Stimulated activated CD8-positive, alpha-beta memory T cell treated with anti-CD3 and anti-CD28 coated beads, Interleukin-4, amount 100 ng/mL, for 24 hours (primary cell): ENCODE data around the gene IRS2.
A peak's percentile ranks its signal among the peaks of the same experiment; 100 is the strongest.

Experiments used
- DNase-seq: peaks from one replicate; pipeline ENCODE4 v3.0.0-alpha.2; 2020; ENCODE audit warnings: low read depth

Gene IRS2

DNA sequence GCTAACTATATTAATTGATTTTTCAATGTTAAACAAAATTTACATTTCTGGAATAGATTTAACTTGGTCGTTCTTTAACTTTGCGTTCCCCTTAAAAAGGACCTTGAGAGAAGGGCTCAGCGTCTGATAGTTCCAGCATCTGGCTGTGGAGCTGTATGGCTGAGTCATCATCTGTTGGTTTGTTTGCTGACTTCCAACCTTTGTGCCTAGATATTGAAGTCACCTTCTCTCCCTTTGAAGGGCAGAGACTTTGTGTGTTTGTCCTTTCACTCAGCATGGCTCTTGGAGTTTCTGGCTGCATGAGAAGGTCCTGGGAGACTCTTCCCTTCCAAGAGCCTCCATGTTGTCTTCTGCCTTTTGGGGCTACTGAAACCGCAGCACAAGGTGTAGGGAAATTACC lies 16.6 kb upstream of the IRS2 start:
- no peak for DNase-seq

DNA sequence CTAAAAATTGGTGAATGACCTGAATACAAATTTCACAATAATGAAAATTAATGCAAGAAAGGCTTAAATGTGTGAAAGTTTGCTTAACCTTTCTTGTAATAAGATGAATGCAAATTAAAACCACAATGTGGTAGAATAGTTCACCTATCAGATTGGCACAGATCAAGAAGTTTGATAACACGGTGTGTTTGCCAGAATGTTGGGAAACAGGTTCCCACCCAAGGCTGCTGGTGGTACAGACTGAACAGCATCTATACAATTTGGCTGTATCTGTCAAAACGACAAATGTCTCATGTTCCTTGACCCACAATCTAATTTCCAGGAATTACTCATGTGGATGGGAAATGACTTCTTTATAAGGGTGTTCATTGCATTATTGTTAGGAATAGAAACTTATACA lies 8.6 kb upstream of the IRS2 start:
- no peak for DNase-seq

DNA sequence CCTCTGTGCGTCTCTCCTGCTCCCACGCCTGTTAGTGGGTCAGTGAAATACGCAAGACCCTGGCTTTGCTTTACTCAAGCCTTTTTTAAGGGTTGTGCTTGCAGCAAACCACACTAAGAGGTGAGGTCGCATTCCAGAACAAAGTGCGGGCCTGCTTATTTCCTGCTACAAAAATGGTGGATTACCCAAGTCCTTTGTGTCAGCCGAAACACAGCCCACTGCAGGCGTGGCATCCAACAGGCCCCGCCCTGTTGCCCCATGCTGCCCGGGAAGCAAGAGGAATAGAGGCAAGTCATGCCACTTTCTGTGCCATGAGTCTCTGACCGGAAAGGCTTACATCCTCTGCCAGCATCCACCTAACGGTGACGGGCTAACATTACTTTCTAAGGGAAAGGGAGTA lies 7.7 kb upstream of the IRS2 start:
- DNase-seq = no peak

DNA sequence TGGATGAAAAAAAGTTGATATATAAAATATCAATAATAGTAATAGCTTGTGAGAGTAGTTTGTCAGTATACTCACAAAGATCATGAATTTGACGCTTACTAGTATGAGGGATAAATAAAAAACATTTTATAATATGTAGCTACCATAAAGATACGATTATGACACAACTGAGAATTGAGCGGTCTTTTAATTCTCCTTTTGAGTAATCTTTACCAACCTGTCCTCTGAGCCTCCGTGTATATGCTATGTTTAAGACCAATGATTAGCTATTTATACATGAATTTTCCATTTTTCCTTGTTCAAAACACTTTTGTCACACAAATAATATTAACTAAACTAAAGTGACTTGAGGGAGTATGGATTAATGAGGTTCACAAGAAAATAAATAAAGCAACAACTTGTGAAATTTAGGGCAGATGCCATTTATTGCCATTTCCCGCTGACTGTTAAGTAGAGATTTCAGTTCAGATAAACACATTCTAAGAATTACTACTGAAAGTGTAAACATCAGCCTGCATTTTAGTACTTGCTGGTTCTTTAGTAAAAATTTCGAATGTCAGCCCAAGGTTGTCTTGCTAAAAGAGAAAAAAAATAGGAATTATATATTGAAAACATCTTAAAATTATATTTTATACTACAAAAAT lies 6.2 kb upstream of the IRS2 start:
- DNase-seq = no peak

DNA sequence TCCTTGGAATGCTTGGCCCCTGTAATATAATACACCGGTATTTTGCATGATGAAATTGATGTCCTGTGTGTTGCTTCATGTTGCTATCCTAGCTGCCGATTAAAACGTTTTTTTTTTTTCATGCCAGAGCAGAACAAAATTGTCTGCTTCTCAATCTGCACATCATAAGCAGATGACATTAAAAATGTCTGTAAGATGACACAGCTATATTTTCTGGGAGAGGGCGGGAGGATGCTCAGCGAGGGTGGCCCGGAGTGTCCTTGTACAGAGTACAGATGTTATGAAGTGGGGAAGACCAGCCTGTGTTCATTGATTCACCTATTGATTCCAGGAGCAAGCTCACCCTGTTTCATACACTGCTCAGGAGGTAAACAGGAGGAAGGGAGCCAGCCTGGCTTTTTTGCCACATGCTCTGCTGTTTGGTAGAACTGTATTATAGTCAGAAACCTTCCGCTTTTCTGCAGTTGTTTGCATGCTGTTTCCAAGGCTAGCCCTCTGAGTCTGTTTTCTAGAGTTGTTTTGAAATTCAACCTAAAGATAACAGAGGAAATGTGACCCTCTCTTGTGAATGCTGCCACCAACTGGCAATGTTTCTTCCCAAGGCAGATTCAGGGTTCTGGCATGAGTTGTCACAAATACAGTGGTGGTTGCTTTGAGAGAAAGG lies 4.7 kb upstream of the IRS2 start:
- DNase-seq = no peak

DNA sequence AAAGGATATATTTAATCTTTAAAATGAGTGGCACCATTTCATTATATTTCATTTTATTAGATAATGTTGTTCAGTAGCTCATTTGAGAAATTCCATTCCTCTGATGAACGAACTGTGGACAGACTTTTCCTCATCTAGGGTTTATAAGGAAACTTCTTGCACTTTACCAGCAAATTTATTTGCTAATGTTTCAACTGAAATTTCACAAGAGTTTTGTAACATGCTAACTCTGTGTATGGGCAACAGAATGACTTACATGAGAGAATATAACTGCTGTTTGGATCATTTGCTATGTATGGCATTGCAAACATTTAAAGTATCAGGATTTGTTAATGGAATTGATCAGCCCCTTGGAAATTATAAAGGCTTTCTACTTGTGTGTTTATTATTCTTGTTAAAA lies 3.7 kb upstream of the IRS2 start:
- no peak for DNase-seq

DNA sequence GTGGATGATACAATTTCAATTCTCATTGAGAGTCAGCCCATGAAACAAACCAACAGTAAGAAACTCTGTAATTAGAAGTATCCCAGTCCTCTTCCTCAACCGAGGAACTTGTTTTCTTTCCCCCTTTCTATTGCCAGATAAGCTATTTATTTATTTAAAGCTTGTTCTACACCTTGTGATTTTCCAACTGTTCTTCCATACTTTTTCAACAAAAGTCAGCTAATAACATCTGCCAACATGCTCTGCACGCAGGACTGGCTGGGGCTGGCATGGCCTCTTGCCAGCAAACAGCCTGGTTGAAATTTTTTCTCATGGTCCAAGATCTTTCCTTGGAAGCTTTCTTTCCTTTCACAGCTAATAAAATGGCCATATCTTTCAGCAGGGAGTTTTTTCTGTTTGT lies 2.9 kb upstream of the IRS2 start:
- no peak for DNase-seq

DNA sequence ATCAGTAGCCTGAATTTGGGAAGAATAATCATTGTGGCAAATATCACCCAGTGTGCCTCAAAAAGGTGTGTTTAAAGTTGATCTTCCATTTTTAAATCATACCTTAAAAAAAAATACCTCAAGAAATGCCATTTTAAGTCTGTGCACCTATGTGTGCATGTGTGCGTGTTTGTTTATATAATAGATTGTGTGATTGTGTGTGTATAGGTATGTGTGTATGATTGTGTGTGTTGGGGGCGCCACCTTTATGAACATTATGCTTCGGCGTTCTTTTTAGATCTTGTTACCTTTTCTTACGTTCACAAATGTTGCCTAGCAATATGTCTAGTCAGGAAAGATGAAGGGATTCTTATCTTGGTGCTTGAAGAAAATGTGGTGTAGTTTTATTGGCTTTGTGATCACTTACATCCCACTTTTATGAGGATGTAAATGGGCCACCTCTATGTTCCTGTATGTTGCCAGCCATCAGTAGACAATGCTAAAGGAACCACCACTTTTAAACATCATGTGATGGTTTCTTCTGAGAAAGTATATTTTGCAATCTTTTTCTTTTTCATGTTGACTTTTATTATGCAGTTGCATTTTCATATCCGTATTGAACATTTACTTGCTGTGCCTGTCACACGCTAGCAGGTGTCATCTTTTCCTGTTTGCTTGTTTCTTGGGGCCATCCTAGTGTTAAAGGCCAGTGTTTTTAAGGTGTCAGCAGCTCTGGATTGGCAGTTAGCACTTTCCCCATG lies 2.2 kb upstream of the IRS2 start:
- no peak for DNase-seq

DNA sequence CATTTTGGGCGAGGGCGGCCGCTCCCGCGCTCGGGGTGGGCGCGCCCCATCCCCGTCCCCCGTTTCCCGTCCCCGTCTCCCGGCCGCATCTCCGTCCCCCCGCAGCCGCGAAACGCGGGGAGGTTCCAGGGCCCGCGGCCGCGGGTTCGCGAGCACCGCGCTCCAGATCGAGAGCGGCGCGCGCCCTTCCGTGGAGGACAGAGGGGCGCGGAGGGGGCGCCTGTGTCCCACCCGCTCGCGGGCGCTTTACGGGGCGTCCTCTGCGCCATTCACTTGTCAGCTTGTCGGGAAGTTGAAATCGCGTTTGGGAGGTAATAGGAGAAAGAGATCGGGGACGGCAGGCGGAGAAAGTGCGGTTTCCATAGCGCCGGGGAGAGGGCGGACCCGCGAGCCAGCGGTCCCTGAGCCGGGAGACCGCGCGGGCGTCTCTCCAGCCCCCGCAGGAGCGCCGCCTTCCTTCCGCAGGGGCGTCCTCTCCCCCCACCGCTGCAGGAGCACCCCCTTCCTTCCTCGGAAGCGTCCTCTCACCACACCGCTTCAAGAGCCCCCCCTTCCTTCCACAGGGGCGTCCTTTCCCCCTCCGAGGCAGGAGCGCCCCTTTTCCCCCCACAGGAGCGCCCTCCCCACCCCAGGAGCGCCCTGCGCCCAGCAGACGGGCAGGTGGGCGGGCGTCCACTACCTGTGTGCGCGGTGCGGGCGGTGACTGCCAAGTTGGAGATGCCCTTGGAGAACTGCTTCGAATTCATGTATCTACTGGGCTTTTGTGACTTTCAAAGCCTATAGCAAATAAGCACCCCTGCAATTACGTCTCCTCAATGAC lies 962 bp upstream of the IRS2 start:
- no peak for DNase-seq

DNA sequence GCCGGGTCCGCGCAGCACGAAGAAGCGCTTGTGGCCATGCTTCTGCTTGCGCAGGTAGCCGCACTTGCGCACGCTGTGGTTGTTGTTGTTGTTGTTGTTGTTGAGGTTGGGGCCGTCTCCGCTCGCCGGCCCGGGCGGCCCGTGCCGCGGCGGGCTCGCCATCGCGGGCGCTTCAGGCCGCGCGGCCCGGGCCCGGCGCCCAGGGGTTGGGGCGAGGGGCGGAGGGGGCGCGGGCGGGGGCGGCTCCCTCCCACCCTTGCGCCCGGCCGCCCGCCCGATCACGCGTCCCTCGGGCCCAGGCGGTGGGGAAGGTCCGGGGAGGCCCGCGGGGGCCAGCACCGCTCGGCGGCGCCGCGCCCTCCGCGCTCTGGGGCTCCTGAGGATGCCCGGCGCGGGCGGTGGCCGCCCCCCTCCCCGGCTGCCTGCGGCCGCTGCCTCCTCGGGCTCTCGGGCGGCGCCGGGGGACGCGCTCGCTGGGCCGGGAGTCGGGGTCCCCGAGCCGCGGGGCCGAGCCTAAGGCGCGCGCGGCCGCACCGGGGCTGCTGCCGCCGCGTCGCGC lies 412 bp downstream of the IRS2 start:
- no peak for DNase-seq

DNA sequence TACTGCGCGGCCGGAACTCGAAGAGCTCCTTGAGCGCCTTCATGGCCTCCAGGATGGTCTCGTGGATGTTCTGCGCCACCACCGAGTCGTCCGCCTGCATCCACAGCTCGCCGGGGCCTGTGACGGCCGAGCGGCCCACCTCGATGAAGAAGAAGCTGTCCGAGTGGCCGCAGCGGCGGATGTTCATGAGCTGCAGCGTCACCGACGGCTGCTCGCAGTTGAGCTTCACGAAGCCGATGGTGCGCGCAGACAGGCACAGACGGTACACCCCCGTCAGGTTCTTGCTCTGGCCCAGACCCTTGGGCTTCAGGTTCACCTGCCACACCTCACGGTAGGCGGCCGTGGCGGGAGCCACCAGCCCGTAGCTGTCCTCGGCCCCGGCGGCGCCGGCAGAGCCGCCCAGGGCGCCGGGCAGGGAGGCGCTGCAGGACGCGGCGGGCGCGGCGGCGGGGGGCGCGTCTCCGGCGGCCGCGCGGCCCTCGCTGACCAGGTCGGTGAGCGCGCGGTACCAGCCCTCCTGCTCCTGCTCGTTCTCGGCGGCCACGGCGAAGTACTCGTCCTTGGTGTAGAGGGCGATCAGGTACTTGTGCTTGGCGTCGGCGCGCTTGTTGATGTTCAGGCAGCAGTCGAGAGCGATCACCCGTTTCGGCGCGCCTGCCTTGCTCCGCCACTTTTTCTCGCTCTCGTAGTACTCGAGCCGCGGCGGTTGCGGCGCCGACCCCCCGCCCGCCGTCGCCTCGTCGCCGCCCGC lies 1.1 kb downstream of the IRS2 start:
- no peak for DNase-seq

DNA sequence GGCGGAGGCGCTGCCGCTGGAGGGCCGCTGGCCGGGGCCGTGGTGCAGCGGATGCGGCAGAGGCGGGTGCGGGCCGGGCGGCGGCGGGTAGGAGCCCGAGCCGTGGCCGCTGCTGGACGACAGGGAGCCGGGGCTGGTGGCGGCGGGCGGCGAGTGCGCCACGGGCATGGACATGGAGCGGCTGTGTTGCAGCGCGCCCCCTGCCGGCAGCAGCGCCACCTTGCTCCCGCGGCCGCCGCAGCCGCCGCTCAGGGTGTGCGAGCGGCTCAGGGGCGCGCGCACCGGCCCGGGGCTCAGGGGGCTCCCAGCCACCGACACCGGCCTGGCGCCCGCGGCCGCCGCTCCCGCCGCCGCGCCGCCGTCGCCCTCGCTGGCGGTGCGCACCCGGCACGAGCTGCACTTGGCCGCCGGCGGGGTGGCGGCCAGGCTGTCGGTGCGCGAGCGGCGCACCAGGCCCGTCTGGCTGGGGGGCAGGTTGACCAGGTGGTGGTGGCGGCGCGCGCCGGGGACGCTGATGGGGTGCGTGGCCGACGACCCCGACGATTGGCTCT lies 1.7 kb downstream of the IRS2 start:
- DNase-seq = peak; percentile 46

DNA sequence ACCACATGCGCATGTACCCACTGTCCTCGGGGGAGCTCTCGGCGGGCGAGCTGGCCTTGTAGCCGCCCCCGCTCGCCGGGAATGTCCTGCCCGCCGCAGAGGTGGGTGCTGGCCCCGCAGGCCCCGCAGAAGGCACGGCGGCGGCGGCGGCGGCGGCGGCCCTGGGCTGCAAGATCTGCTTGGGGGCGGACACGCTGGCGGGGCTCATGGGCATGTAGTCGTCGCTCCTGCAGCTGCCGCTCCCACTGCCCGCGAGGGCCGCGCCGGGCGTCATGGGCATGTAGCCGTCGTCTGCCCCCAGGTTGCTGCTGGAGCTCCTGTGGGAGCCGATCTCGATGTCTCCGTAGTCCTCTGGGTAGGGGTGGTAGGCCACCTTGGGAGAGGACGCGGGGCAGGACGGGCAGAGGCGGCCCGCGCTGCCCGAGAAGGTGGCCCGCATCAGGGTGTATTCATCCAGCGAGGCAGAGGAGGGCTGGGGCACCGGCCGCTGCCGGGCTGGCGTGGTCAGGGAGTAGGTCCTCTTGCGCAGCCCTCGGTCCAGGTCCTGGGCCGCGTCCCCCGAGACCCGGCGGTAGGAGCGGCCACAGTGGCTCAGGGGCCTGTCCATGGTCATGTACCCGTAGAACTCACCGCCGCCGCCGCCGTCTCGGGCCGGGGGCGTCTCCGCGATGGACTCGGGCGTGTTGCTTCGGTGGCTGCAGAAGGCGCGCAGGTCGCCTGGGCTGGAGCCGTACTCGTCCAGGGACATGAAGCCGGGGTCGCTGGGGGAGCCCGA lies 2.4 kb downstream of the IRS2 start:
- no peak for DNase-seq

DNA sequence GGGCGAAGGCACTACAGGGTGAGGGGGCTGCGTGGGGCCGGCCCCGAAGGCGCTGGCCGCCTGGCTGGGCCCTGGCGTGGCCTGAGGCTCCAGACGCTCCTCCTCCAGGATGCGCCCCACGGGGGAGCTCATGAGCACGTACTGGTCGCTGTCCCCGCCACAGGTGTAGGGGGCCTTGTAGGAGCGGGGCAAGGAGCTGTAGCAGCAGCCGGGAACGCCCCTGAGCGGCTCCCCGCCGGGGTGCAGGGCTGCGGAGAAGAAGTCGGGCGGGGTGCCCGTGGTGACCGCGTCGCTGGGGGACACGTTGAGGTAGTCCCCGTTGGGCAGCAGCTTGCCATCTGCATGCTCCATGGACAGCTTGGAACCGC lies 3.0 kb downstream of the IRS2 start:
- DNase-seq = no peak

DNA sequence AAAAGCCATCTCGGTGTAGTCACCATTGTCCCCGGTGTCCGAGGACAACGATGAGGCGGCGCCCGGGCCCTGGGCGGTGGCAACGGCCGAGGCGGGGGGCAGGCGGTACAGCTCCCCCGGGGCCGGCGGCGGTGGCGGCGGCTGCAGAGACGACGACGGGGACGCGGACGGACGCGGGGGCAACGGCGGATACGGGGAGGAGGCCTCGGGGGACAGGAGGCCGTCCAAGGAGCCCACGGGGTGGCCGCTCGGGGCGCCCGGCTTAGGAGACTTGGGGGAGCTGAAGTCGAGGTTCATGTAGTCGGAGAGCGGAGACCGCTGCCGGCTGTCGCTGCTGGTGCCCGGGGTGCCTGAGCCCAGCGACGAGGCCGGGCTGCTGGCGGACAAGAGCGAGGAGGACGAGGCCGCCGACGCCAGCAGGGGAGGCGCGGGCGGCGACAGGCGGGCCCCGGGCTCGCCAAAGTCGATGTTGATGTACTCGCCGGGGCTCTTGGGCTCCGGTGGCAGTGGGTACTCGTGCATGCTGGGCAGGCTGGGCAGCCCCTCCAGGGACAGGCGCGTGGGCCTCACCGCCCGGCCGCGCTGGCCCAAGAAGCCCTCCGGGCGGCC lies 3.5 kb downstream of the IRS2 start:
- DNase-seq = no peak

DNA sequence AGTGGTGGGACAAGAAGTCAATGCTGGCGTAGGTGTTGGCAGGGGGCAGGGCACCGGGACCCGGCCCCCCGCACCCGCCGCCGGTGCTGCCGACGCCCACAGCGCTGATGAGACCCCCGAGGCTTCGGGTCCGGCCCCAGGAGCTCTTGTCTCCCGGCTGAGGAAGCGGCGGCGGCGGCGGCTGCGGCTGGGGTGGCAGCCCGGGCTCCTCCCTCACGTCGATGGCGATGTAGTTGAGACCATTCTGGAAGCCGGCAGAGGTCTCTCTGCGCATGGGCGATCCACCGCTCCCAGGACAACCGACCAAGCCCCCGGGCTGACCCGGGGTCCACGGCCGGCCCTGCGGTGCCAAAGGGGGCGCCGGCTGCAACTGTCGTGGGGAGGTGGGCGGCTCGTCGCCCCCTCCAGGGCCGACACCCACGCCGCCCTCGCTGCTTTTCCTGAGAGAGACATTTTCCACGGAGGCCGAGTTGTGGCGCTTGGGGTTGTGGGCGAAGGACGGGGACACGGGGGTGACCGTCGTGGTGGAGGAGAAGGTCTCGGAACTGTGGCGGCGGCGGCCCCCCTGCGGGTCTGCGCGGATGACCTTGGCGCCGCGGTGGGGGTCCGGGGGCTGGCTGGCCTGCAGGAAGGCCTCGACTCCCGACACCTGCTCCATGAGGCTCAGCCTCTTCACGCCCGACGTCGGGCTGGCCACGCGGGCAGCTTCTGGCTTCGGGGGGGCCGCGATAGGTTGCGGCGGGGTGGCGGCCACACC lies 4.1 kb downstream of the IRS2 start:
- DNase-seq = no peak

DNA sequence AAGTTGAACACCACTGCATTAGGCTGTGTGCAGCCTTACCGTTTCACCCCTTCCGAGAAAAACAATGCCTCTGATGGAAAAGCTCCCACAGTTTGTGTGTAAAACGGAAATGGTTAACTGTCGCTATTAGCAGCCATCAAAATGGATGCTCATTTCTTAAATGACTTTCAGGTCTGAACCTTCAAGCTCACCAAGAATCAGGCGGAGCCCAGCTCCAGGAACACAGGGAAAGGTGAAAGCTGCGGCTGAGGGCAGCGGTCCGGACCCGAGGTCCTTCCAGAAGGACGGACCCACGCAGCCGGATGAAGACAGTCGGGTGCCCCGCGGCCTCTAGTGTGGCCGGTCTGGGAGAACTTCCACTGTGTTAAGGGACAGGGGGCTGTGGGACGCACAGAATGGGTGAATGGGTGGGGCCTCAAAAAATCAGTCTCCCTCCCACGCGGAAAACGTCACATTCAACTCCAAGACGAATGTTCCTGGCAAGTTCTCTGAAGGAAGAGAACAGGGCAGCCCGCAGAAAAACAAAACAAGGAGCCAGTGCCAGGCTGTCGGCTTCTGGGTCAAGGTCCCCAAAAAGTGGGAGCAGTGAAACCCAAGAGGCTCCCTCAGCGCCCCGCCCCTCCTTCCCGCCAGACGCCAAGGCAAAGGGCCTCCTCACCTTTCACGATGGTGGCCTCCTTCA lies 4.9 kb downstream of the IRS2 start:
- no peak for DNase-seq

DNA sequence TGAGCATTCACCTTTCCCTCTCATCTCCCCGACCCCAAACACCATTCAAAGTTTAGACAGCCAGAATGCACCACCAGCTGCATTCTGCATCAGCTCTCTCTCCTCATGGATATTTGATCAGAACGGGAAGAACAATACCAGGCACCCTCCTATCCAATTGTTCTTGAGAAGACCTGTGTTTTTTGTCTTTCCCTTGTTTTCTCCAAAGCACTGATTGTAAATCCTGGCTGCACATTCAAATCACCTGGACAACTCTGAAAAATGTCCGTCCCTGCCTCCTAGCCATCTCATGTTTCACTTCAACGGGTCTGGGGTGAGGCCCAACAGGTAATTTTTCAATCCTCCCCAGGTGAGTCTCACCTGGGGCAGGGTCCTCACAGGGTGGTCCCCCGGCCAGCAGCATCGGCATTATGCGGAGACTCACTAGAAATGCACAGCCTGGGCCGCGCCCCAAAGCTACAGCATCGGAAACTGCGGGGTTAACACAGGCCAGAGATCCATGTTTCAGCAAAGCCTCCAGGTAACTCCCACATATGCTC lies 5.5 kb downstream of the IRS2 start:
- no peak for DNase-seq
